Esophagus squamous epithelium (tissue), 4 donors: ENCODE data around the gene TCF4.

Experiments
- POLR2A ChIP-seq, 4 donors: fragments of 450-650 bp; IDR thresholded peaks; one replicate each; pipeline ENCODE4 v1.6.1; 2017; ENCODE audit warnings: antibody characterized with exemption in 4 of 4, mild to moderate bottlenecking in 4 of 4, moderate library complexity in 3 of 4
- TF ChIP-seq, protein P1 (sequence below), 6 experiments: fragments of 450-650 bp in 4 of 6; fragments of 200-600 bp in 2 of 6; sonication (generic) in 2 of 6; IDR thresholded peaks; one replicate each; pipeline ENCODE4 v1.5.1; 2016 to 2019; ENCODE audit warnings: antibody characterized with exemption in 6 of 6, mild to moderate bottlenecking in 4 of 6, moderate library complexity in 4 of 6

DNA sequence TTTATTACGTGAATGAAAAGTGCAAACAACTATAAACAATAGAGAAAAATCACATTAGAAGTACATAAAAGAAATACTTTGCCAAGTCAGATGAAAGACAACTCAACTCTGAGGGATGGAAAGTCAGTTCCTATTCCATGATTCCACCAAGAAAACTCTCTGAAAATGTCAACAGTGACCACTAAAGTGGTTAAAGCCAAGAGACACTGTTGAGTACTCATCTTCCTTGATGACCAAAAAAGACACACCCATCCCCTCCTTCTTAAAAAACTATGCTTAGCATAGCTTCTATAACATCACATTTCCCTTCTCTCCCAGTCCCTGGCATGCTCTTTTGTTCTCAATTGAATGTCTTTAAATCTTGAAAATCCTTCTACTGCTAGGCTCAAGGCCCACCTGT is 160.0 kb downstream of the TCF4 start:
- TF ChIP-seq, protein P1, sequence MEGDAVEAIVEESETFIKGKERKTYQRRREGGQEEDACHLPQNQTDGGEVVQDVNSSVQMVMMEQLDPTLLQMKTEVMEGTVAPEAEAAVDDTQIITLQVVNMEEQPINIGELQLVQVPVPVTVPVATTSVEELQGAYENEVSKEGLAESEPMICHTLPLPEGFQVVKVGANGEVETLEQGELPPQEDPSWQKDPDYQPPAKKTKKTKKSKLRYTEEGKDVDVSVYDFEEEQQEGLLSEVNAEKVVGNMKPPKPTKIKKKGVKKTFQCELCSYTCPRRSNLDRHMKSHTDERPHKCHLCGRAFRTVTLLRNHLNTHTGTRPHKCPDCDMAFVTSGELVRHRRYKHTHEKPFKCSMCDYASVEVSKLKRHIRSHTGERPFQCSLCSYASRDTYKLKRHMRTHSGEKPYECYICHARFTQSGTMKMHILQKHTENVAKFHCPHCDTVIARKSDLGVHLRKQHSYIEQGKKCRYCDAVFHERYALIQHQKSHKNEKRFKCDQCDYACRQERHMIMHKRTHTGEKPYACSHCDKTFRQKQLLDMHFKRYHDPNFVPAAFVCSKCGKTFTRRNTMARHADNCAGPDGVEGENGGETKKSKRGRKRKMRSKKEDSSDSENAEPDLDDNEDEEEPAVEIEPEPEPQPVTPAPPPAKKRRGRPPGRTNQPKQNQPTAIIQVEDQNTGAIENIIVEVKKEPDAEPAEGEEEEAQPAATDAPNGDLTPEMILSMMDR (IDR thresholded peaks at IDR 0.05): no peak
- no peak for TF ChIP-seq POLR2A (IDR thresholded peaks at IDR 0.05)
